Stimulated activated CD4-positive, alpha-beta T cell treated with anti-CD3 and anti-CD28 coated beads, Interleukin-1b, Interleukin-23, amount 100 ng/mL, for 48 hours (primary cell): Measurements from ENCODE around the gene DDHD1.
A peak's percentile ranks its signal among the peaks of the same experiment; 100 is the strongest.
"Not testable (repeated sequence)": the region's sequence is repeated elsewhere in the genome, so short reads cannot be mapped to it uniquely, and the experiment has no call there.

ENCODE experiments used
- DNase-seq: peaks from one replicate; pipeline ENCODE4 v3.0.0-alpha.2; 2020

DDHD1 gene

DNA sequence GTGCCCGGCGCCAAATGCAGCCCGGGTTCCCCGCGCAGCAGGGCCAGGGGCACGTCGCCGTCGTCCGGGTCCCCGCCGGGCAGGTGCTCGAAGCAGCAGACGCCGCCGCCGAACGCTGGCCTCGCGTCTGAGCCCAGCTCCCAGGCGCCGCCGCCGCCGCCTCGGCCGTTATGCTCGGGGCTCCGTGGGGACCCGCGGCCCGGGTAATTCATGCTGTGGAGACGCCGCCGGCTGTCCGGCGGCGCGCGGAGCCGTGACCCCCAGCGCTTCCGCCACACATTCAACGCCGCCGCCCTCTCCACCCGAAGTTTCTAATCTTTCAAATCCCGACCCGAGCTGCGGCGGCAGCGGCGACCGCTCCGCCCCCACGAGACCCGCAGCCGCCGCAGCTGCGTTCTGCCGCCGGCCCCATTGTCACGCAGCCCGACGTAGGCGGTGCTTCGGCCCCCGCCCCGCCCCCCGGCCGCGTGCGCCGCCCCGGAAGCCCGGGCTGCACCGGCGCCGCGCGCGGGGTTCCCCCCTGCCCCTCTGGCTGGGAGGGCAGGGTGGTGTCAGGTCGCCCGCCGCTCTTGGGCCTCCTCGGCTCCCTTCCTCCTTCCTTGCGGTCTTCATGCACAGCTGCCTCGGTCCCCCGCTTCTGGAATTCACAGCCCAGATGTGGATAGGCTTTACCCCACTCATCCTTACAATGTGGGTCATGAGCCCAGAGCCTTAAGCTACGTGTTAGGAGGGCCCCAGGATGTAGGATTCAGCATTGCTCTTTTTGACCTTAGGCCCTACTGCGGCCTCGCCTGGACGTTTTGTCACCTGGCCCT, at the start of gene DDHD1:
Gene DDHD1, minus strand, starts transcription at position 437 of the 815 bp plus-strand sequence. Its CDS starts 225 bp downstream, at position 212.
- peak; percentile 80 for DNase-seq

DNA sequence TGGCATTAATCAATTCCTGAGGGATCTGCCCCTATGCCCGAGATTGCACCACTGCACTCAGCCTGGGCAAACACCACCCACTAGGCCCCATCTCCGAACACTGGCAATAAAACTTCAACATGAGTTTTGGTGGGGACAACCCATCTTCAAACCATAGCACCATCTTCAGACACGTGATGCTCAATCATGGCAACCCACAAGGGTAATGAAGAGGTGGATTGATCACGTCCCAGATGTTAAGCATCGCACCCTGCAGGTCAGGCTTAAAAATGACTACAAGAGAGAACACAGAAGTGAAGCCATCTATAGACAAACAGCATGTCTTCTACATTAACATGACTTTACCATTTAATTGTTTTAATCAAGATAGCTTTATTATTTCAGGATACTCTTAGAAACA, 42.8 kb upstream of the DDHD1 start:
- DNase-seq: no peak

DNA sequence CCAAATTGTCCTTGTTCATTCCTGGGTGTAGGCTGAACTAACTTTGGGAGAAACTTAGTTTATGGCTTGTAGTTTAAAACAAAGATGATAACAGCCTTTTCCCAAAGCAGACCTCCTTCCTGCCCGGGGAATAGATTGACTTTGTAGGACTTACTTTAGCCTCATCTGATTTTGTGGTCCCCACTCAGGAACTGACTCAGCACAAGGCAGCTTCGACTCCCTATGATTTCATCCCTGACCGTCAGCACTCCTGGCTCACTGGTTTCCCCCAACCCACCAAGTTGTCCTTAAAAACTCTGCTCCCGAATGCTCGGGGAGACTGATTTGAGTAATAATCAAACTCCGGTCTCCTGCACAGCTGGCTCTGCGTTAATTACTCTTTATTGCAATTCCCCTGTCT, 40.1 kb upstream of the DDHD1 start:
- no peak for DNase-seq

DNA sequence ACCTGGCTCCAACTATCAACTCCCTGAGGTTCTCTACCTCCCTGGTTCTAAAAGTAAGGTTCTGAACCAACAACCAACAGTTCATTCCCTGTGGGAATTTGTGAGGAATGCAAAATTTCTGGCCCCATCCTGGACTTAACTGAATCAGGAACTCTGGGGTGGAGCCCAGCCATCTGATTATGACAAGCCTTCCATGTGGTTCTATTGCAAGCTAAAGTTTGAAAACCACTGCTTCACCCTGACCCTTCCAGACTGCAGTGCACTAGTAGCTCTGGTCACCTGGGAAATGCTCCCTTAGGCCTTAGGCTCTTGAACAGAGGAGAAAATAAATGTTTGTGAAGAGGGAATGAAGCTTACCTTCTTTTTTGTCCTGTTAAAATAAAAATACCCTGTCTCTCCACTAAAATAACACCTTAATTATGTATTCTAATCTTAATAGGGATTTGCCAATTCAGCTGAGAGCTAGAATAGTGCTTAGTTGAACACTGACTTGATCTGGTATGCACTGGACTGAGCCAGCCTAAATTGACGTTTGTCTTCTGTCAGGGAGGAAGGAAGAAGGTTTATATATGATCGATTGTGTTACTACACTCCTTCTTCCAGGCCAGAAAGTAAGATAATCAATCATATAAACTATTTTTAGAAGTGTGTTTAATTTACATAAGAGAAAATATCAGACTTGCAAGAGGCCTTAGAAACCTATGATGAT, 39.1 kb upstream of the DDHD1 start:
- no peak for DNase-seq

DNA sequence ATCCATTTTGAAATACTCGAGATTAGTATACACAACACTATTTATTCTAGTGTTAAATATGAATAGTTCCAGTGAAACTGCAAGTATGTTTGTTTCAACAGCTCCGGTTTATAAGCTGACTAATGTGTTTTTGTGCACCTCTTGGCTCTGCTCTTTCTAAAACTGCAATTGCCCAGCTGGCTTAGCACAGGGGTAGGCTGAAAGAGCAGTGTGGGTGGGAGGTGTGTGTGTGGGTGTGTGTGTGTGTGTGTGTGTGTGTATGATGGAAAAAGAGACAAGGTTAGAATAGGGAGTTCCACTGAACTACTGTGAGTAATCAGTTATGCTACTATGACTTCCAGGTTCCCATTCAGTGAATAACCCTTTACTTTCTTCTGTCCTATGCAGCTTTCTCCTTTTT, 37.8 kb upstream of the DDHD1 start:
- DNase-seq: peak; percentile 81

DNA sequence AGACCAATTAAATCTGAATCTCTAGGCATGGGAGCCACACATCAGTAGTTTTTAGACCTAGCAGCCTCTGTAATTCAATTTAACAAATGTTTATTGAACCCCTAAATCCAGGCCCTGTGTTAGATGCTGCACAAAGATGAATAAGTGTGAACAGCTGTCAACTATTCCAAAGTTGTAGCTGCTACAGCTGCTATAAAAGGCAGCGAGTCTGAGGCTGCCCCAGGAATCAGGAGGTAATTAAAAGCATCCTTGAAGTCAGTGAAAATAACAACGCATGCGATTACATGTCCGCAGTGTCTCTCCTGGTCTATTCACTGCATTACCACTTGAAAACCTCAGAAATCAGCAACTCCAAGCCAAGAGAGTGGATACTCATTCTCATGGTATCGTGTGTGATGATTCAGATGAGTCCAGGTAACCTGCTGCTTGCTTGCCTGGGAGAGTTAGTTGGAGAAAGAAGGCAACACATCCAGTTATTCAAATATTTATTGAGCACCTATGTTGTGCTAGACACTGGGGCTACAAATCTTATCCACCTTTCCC, 34.9 kb upstream of the DDHD1 start:
- no peak for DNase-seq

DNA sequence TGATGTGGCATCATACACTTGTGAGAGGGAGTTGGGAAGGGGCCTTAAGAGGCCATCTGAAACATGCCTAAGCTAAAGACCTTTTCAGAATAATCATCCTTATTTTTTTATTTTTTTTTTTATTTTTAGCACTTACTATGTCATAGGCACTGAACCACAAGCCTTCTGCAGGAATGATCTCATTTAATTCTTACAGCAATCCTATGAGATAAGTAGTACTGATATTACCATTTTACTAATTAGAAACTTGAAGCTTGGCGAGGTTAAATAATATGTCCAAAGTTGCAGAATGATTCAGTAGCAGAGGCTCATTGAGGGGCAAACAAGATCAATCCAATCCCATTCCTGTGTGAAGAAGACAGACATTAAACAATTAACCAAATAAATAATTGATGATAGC, 33.4 kb upstream of the DDHD1 start:
- DNase-seq: no peak

DNA sequence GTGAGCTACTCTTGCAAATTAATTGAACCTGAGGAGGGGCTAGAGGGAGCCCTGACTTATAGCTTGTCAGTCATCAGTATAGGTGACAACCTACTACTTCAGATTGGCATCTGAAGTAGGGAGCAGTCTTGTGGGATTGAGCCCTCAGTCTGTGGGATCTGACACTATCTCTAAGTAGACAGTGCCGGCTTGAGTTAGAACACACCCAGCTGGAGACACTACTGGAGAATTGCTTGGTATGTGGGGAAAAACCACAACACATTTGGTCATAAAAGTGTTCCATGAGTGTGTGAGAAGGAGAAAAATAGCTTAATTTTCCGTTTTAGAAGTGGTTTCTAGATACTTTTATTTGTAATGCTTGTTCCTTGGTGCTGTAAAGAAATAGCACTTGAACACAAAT, 30.5 kb upstream of the DDHD1 start:
- DNase-seq: no peak

DNA sequence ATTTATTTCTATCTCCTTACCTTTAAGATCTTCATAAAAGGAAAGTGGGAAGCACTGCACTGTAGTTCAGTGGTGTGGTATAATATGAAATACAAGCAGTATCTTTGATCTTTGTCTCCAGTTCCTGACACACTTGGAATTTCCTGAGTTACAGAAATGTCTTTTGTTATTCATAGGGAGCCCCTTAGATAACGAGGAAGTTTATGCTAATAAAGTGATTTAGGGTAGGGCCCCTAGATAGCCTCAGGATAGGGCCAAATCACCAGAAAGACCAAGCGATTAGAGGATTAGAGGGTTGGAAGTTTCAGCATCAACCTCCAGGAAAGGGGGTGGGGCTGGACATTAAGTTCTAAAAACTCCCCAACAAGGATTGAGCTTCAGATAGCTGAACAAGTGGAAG, 29.9 kb upstream of the DDHD1 start:
- DNase-seq: no peak

DNA sequence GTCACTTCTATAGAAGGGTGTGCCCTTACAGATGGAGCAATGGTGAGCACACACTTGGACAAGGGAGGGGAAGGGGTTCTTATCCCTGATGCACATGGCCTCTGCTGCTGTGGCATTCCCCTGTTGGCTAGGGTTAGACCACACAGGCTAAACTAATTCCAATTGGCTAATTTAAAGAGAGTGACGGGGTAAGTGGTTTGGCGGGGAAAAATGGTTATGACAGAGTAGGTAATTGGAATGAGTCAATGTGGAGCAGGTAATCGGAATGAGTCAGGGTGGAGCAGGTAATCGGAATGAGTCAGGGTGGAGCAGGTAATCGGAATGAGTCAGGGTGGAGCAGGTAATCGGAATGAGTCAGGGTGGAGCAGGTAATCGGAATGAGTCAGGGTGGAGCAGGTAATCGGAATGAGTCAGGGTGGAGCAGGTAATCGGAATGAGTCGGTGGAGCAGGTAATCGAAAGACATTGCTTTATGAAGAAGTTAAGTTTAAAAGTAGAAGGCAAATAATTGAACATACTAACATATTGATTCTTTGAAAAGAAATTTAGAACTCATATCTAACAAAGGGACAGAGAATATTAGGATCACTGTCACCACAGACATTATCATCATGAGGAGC, 28.4 kb upstream of the DDHD1 start:
- DNase-seq: peak; percentile 44

DNA sequence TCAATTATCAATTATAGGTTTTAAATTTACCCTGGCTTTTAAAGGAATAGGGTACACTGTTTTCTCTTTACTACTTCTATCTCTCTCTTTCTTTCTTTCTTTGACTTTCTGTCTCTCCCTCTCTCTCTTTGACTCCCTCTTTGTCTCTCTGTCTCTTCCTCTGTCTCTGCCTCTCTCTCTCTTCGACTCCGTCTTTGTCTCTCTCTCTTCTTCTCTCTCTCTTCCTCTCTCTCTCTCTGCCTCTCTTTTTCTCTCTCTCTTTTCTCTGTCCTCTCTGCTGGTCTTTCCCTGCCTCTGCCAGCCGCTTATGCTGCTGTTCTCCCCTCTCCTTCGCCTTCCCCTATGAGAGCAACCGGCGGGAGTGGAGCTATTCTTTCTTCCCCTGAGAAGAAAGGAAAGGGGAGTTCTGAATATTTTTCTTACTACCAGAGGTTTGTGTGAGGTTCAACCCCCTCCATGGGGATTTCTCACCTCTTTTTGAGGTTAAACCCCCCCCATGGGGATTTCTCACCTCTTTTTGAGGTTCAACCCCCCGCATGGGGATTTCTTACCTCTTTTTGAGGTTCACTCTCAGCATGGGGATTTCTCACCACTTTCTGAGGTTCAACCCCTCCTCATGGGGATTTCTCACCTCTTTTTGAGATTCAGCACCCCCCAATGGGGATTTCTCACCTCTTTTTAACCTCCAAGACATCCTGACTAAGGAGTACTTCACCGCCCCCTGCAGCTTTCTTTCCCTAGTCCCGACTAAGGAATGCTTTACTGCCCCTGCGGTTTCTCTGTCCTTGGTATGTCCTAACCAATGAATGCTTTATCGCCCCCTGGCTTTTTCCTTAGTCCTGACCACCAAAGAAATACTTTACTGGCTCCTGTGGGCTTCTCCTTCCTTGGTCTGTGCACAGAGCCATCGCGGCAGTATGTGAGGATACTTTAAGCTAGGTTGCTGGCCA, 27.4 kb upstream of the DDHD1 start:
- DNase-seq: peak; percentile 39

DNA sequence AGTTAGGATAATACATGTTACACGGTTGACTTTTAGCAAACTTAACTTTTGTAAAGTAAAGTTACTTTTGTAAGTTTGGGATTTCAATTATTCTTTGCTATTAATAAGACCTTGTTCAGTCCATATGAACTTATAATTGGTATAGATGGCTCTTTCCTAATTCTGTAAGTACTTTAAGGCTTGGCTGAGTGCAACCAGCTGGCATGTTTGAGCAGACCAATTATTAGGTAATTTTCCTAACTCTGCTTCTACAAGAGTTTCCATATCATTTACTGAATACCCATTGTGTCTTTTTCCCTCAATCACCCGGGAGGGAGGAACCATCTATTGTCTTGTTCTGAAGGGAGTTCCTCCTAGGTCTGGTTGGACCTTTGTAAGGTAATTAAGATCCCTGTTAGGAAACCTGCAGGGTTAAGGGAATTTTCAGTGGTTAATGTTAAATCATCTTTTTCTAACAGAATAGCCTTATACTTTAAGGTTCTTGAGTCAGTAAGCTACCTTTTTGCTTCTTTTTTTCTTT, 26.4 kb upstream of the DDHD1 start:
- DNase-seq: not testable (repeated sequence)

DNA sequence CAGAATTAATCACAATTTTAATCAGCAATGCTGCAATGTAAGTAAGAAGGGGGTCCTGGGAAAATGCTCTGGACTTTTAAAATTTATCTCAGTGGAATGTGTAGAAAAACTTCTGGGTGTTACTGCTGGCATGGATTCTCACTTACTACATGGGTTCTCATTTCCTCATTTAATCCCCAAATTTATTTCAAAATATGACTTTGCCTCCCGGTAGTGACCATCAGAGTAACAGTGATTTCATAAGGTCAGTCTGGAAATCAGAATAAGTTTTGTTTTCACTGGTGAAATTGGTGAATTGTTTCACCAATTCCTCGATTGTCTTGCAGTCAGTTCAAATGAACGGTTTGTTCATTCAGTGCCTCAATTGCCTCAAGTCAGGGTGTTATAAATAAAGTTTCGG, 22.3 kb upstream of the DDHD1 start:
- DNase-seq: no peak

DNA sequence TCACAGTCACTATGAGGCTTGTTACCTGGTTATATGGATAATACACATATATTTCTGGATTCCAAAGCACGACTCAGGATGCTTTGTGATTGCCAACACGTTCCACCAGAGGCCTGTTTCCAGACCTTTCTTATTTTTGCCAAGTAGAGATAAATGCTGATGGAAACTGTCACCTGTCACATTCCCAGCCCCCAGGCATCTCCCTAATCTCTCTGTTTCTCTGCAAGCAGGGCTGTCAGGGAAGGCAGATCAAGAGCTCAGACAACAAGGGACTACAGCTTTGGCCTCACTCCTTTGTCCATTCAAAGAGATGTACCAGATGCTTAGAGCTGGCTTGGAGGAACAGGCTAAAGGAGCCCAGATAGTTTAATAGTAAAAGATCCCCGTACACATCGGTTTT, 21.8 kb upstream of the DDHD1 start:
- no peak for DNase-seq

DNA sequence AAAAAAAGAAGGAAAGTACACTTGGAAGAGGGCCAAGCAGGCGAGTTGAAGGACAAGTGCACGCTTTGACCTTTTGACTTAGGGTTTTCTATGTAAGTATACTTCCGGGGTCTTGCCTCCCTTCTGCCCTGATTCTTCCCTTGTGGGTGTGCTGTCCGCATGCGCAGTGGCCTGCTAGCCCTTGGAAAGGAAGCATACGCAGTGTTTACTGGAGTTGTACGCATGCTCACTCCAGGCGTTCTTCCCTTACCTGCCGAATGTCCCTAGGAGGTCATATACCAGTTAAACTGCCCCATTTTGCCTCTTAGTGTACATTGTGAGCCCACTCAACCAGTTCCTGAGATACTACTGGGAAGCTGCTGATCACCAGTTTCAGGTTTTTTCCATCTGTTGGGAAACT, 15.7 kb upstream of the DDHD1 start:
- no peak for DNase-seq

DNA sequence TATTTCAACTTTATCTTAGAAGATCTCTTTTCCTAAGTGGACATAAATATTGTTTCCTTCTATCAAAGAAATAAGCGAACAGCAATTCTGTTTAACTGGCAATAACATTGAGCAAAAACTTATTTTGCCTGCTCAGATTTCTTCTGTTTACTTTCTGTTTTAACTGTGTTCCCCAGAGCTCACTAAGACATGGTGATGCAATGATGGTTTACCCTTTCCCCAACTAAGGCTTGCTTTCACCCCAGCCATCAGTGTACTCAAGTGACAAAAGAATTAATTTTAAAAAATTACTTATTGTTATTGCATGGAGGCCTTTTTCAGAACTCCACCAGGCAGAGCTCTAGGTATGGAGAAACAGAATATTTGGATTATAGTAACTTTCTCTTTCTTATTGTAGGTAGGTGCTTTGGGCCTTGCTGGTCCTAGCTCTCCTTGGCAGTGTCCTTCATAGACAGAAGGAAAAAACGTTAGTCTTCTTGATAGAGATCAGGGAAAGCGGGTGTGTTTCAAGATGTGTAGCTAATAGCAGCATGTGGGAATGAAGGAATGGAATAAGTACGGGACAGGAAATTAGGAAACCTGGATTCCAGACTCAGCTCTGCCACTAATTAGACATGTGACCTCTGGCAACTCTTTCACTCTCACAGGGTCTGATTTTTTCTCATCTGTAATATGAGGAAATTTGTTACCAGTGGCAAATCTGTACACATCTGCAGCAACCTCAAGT, 14.6 kb upstream of the DDHD1 start:
- DNase-seq: no peak

DNA sequence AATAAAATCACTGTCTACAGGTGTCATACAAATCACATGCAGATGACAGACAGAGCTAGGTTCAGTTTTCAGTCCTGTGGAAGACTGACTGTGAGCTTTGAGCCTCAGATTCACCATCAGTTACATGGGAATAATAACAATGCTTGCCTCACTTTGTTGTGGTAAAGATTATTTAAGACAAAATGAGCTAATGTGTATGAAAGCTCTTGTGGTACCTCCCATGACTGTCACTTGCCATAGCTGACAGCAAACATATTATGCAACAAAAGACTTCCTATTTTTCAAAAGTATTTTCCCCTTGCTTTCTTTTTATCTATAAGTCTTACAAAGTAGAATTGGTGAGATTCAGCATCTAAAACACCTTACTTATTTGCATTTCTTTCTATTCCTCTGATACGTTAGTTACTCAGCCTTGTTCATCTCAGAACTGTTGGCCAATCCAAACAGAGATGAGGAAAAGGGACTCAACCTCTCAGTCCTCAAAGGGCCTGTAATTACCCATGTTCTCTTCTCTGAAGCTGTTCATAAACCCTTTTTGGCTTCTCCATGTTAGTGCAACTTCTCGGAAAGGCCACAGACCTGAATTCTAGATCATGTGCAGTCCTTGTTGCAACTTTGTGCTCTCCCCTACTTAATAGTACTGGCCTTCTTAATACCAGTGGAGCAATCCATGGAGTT, 8.8 kb upstream of the DDHD1 start:
- no peak for DNase-seq

DNA sequence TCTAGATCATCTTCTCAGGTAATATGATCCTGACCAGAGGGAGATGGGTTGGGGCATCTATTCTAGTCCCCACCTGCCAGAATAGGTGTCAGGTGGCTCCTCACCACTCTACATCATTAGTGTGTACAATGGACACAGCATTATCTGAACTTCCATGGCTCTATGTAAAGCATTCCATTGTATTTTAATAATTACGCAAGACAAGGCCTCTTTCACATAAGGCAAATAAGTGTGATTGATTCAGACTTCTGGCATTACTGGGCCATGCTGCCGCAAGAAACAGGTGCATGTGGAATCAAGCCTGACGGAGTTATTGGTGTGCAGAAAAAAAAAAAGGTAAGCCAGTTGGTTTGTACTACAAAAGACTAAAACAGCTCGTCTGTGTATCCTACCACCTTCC, 3.1 kb upstream of the DDHD1 start:
- DNase-seq: no peak

DNA sequence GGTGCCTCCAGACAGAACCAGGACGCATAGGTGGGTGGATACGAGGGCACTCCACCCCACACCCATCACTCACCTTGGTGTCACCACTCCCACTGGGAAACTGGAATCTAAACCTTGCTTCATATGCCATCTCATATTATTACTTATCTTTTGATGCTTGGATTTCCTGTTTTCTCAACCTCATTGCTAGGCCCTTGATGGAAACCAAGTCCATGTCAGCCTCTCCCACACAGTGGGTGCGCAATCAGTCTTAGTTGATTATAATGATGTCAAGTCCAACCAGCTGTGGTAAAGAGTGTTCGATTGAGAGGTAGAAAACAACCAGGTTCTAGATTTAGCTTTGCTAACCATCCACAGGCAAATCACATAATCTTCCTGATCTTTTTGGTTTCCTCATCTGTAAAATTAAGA, 584 bp upstream of the DDHD1 start:
- DNase-seq: peak; percentile 34

DNA sequence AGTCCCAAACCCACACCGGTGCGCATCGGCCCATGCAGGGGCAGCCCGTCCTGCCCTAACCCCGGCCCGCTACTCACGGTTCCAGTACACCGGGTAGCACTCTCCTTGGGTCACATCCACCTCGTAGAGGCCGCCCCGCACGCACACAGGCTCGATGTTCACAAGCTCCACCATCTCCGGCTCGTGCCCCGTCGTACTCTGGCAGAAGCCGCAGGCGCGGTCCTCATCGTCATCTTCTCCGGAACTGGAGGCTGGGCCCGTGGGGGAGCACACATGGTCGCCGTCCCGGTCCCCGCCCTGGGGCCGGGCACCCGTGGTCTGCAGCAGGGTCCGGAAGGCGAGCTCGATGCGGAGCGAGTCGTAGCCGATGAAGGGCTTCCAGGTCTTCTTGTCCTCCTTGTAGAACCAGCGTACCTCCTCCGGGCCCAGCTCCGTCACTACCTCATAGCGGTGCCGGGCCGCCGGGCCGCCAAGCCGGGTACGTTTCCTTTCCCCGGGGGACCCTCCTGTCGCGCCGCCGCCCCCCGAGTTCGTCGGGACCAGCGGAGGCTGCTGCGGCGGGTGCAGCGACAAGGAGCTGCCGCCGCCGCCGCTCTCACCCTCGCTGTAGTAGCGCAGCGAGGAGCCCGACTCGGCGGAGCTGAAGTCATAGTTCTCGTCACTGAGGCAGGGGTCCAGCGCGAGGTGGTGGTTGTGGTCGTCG, 788 bp downstream of the DDHD1 start:
- DNase-seq: peak; percentile 71
